GM19035 (cell line): ENCODE measurements around the gene HDAC10.

Experiments
- ATAC-seq: cut with Tn5 transposase; IDR thresholded peaks from one replicate; pipeline ENCODE4 v1.9.1; 2021; ENCODE audit not compliant: unreplicated experiment

The HDAC10 gene

GRCh38 chr22:50204571-50204970, 46.5 kb downstream of the HDAC10 start:
- ATAC-seq, result no peak

- ATAC-seq, result no peak
Observed at GRCh38 chr22:50203288-50203687, 47.8 kb downstream of the HDAC10 start.

- ATAC-seq, result no peak
Observed at GRCh38 chr22:50202130-50202666, 48.9 kb downstream of the HDAC10 start.

DNA sequence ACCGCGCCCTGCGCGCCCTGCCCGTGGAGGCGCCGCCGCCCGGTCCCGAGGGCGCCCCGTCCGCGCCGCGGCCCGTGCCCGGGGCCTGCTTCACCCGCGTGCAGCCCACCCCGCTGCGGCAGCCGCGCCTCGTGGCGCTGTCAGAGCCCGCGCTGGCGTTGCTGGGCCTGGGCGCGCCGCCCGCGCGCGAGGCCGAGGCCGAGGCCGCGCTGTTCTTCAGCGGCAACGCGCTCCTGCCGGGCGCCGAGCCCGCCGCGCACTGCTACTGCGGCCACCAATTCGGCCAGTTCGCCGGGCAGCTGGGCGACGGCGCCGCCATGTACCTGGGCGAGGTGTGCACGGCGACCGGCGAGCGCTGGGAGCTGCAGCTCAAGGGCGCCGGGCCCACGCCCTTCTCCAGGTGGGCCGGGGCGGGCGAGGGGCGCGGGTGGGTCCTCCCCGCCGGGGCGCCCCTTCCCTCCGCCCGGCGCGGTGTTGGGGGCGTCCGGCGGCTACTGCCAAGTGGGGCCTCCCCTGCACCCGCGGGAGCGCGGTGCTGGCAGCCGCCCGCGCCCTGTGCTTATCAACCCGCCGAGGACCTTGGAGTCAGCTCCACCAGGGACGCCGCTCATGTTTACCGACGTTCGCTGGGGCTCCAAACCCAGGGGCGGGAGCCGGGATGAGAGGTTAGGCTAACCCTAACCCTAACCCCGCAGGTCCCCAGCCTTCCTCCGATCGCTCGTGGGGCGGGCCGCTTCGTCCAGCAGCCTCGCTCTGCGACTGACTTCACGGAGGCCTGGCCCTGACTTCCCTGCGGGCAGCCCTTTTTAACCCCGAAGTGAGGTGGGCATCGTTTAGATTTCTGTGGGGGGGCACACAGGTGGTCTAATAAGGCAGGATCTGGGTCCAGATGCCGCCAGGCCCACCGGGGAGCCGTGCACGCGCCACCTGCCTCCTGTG, 49.6 kb downstream of the HDAC10 start:
- peak; percentile 35 for ATAC-seq

GRCh38 chr22:50200461-50201190, 50.4 kb downstream of the HDAC10 start, which contains the start of gene SELENOO:
TSS of gene SELENOO (plus strand) at chr22:50201011. CDS start at chr22:50201037, 26 bp downstream.
- peak; percentile 80 for ATAC-seq

DNA sequence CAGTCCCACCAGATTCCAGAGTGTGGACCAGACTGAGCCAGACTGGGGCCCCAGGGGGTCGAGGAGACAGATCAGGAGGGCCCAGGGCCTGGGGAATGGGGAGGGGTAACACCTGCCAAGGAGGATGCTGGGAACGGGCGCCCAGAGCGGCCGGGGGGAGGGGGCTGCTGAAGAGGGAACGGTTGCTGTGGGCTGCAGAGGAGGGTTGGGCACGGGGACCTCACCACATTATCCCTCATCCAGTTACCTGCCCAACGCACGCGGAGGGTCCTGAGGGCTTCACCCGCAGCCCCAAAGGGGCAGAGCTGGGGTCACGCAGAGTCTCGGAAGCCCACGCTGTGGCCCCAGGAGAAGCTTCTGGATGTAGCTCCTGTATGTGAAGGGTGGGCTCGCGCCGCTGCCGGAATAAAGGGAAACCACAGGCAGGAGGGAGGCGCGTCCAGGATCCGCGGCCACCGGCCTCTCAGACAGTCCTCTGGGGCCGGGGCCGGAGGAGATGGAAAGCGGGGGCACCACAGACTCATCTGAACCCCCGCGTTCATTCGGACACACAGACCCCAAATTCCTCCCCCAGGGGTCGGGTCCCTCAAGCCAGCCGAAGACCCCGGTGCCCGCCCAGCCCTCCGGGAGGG, 51.1 kb downstream of the HDAC10 start:
- no peak for ATAC-seq

DNA sequence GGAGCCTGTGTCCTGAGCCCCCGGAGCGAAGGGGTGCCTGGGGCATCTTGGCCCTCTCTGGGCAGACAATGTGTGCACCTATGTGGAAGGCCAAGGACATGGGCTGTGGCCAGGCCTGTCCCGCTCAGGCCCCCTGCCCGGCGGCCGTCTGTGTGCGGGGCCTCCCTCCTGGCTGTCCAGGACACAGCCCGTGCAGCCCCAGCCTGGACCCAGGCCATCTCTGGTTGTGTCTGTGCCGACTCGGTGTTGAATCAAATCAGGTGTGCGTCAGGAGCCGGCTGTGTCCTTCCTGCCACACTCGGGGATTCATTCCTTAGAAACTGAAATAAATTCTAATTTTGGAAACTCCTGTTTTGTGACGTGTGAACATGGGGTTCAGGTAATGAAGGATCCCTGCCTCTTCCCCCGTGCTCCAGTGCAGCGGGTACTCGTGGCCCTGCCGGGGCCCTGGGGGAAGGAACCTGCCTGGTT, 51.8 kb downstream of the HDAC10 start:
- ATAC-seq, result no peak

DNA sequence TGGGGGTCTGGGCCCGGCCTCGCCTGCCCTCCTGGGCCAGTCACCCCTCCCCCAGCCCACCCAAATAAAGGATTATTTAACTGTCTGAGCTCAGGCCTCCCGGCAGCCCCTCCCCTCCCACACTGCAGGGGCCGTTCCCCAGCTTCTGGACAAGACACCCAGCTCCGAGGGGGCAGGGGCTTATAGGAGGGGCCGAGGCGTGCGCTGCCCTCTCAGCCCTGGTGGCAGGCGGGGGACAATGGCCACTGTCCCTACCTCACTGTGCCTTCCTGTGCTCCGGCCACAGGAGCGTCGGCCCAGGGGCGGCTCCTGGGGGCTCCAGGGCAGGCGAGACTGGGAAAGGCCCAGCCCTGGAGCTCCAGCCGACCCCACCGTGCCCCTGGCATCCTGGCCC, 52.4 kb downstream of the HDAC10 start:
- no peak for ATAC-seq

DNA sequence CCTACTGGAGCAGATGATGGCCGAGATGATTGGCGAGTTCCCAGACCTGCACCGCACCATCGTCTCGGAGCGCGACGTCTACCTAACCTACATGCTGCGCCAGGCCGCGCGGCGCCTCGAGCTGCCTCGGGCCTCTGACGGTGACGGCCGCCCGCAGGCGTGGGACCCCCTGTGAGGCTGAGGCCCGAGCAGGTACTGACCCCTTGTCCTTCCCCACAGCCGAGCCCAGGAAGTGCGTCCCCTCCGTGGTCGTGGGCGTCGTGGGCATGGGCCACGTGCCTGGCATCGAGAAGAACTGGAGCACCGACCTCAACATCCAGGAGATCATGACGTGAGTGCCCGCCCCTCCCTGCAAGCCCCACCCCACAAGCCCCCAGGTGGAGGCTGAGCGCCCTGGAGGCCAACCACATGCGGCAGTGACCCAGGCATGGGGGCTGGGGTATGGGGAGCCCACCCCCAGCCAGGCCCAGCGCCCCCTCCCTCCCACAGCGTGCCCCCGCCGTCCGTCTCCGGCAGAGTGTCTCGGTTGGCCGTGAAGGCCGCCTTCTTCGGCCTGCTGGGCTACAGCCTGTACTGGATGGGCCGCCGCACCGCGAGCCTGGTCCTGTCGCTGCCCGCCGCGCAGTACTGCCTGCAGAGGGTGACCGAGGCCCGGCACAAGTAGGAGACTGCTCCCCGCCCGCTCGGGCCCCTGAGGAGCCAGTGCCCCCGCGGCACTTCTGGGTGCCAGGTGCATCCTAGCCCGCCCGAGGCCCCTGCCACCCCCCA, 53.0 kb downstream of the HDAC10 start:
- no peak for ATAC-seq

DNA sequence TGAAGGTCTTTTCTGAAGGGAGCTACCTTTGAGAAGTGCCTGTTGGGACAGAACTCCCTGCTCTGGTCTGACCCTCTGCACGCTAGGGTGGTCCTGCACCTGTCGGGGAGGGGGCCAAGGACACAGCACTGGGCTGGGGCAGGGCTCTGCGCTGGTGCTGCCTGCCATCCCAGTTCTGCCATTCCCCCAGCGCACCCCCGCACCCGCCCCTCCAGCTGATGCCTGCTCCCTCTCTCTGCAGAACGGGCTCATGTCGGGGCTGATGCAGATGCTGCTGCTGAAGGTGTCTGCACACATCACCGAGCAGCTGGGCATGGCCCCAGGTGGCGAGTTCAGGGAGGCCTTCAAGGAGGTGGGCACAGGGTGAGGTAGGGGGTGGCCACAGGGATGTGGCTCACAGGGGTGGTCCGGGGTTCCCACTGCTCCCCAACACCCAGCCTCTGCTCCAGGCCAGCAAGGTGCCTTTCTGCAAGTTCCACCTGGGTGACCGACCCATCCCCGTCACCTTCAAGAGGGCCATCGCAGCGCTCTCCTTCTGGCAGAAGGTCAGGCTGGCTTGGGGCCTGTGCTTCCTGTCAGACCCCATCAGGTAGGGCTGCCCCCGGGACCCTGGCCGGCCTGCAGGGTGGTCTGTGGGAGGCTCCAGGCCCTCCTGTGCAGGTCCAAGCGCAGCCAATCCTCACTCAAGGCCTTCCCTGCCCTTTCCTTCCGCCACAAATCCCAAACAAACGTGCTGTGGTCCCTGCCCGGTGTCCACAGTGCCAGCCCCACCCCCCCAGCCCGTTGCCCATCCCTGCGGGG, 53.9 kb downstream of the HDAC10 start:
- no peak for ATAC-seq

- ATAC-seq, result no peak
Observed at GRCh38 chr22:50196256-50196655, 54.8 kb downstream of the HDAC10 start.
